ELR (cell line): ENCODE measurements around the gene CNPY4.

Experiments used
- DNase-seq: peaks from one replicate; pipeline ENCODE4 v3.0.0-alpha.2; 2015; ENCODE audit warnings: low read depth

The CNPY4 gene

DNA sequence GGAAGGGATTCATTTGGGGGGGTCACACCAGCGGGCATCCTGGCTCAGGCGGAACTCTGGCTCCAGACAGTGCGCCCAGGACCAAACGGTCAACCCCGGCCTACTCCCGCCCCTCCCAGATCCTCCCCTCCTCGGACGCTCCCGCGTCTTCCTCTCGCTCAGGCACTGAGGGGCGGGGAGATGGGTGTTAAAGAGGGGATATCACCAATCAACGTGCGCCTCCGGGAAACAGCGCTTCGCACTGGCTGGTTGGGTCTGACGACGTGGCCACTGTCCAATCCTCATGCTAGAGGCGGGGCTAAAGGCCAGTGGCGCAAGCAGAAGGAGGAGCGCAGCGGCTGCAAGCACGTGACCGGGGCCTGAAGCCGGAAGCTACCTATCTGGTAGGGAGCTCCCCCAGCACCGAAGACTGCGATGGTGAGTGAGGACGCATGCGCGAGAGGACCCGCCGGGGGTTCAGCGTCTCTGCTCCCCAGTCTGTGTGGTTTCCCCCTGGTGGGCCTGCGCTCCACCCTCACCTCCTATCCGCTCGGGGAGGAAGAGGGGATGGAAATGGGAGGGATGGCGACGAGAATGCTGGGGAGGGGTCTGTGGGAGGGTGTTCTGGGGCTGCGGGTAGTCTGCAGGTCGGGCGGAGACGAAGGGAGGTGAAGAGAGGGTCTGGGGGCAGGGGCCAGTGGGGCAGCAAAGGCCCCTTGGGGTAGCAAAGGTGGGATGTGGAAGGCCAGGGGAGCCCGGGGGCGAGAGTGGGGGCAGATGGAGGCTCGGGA, 29.3 kb downstream of the CNPY4 start, which contains the start of gene LAMTOR4:
TSS of gene LAMTOR4 (plus strand) at position 360 of the 770 bp plus-strand sequence. CDS start at position 415, 55 bp downstream.
- peak; percentile 99 for DNase-seq

DNA sequence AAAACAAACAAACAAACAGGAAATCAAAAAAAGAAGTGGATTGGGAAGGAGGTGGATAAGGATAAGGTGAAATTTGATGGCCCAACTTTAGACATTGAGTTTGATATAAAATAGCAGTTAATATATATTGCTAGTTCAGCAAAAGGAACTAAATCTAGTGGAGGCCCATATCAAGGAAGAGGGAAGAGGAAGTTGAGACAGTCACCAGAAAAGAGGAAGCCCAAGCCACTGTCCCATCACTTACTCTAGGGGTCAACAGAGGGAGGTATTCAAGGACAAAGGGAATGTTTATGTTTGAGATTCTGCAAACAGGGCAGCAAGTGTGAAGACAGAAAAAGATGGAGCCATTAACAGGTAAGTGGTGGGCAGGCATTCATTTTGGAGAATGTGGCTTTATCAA, 33.0 kb downstream of the CNPY4 start:
- DNase-seq = no peak

DNA sequence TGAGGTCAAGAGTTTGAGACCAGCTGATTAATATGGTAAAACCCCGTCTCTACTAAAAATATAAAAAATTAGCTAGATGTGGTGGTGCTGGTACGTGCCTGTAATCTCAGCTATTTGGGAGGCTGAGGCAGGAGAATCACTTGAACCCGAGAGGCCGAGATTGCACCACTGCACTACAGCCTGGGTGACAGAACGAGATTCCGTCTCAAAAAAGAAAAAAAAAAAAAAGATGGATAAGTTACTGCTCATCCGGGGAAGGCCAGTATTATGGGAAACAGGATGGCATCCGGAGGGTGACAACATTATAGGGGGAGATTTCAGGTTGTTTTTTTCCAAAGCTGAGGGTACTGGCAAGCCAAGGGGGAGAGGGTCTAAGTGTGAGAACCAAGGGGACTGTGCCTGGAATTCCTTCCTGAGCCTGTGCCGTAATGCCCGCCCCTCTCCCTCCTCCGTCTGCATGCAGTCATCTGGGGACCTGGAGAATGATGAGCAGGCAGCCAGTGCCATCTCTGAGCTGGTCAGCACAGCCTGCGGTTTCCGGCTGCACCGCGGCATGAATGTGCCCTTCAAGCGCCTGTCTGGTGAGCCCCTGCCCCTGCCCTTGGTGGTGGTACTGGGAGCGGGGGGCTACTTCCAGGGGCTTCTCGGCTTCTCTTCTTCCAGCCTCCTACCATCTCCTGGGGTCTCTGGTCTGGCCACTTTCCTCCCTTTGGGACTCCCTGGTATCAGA, 33.7 kb downstream of the CNPY4 start:
- no peak for DNase-seq

DNA sequence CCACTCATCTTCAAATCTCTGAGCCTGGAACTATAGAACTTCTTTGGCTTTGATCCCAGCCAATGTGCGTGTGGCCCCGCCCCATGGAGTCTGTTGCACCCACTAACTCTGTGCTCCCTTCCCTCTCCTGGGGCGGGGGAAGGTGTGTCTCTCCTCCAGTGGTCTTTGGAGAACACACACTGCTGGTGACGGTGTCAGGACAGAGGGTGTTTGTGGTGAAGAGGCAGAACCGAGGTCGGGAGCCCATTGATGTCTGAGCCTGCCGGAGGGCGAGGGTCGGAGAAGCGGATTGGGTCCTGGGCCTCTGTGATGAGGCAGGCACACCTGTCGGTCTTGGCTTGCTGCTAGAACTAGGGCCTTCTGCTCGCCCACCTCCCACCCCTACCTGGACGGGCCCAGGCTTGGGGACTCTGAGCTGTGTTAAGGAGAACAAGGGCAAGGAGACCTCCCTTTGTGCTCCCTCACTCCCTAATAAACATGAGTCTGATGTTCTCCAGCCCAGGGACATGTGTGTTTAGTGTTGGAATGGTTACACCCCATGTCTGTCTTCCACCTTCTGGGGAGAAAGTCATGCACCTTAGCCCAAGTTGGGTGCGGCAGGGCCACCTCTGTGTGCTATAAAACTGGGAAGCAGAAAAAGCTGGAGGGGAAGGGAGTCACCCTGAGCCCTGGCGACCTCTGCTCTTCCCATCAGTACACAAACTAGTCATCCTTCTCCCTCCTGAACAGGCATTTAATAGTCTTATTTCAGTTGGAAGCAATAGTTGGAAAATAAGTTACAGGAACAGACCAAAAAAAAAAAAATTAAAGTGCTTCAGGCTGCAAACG, 34.5 kb downstream of the CNPY4 start:
- no peak for DNase-seq

DNA sequence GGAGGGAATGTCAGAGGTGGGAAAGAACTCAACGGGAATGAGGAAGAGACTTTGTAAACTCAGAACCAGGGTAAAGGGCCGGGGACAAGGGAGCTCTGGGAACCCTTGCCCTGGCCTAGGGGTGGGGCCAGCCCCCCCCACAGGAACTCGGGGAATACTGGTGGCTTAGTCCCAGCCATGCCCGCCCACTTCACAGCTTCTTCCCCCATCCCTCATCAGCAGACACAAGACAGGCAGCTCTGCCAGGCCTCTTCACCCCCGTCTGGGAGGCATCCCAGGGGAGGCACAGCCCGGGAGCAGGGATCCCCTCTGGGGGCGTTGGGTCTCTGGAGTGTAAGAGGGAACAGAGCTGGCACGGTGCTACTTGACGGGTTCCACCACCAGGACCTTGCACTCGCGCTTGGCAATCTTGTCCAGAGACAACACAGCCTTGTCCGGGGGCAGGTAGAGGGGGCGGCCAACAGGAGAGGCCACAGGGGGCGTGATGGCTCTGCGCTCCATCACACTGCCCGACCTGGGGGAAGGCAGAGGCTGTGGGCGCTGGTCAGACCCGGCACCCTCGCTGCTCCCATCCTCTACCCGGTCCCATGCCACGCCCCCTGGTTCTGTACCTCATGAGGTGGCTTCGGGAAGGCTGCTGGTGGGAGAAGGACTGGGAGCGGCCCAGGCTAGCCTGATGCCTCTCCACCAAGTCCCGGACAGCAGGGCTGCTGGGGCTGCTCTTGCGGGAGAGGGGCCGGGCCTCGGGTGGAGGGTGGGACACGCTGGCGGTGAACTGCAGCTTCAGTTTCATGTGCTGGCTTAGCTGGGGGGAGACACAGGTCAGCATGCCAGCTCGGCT, 35.4 kb downstream of the CNPY4 start:
- no peak for DNase-seq

DNA sequence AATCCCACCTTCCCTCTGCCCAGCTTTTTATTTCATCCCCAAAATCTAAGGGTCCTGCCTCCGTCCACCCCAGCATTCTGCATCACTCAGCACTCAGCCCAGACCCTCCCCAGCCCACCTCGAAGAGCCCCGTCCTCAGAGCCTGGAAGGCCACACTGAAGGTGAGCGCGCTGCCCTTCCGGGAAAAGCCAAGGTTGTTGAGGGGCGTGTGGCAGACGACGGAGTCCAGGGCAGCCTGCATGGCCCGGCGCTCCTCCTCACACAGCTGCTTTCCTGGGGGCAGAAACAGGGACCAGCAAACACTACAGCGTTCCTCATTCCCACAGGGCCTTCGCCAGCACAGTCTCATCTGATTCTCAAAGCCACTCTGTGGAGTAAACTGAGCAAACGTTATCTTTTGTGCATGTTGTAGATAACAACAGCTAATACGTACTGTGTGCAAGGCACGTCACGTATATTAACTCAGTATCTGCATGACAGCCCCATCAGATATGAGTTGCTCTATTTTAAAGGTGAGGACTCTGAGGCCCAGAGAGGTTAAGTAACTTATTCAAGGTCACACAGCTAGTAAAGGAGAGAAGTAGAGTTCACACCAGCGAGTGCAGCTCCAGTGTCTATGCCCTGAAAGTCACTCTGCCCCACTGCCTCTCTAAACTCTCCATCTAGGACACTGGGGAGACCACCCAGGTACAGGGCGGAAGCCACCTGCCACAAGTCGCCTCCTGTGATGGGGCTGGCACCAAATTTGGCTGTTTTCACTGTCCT, 36.3 kb downstream of the CNPY4 start:
- DNase-seq = no peak

DNA sequence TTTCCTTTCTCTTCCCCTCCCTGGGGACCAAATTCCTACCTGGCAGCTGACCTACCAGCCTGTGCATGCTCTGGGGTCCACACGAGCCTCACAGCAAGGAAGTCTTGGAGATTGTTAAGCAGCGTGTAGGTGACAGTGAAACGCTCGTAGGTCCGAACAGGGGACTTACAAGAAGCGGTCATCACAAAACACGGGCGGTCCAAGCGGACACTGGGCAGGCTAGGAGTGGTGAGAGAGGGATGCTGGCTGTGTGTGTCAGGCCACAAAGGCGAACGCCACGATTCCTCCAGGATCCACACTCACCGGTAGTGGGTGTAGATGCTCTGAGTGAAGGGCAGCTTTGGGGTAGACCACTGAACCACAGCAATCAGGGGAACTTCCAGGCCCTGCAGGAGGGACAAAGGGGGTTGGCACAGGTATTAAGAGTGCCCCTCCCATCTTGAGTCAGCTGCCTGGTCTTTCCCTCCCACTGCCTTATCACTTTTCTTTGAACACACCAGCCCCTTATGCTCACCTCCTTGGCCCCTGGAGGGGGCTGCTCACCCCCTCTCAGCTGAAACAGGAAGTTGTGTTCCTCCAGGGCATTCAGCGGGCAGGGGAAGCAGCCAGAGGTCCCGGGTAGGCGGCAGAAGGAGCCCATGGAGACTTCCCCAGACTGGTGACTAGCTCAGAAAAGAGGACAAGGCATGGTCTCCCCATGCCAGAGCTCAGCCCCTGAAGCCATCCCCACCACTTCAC, 37.1 kb downstream of the CNPY4 start:
- no peak for DNase-seq

DNA sequence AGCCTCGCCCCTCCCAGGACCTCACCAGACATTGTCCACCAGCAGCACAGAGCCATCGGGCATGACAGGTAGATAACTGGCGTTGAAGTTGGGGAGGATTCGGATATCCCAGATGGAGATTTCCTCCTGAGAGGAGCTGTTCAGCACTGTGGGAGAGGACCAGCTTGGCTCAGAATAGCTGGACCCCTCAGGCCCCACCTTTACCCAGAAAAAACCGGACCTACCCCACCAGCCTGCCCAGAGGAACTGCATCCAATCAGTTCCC, 37.6 kb downstream of the CNPY4 start:
- DNase-seq = no peak

DNA sequence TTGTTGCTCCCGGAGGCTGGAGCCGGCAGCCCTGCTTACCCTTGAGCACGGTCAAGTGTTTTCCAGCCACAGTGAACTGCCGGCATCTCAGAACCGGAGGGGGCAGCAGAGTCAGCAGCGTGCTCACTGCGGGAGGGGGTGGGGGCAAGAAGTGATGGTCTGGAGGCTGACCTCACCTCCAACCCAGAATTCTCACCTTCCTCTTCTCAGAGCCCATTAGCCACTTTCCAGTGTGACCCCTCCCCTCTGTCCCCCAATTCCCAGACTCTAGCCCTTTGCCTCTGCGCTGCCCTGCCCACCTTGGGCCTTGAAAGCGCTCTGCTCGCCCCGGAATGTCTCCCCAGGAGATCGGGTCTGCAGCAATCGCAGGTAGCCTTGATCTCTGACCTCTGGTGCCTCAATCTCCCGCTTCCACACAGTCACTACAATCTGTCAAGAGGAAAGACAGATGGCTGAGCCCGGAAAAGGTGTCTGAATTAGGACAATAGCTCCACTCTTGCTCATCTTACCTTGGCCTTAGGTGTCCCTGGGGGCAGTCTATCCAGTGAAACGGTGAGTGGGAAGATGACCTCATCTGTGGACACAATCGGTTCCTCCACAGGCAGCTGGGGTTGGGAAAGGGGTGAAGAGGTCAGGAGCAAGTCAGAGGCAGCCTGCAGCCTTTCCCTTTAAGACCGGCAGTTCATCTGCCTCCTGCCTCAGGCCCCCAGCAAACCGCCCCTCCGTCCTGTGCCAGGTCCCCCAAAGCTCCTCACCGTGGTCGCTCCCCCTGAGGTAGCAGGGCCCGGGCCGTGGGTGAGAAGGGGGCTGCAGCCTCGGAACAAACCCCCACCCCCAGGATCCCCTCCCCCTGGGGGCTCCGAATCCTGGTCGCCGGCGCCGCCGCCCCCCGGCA, 38.1 kb downstream of the CNPY4 start:
- peak; percentile 82 for DNase-seq

DNA sequence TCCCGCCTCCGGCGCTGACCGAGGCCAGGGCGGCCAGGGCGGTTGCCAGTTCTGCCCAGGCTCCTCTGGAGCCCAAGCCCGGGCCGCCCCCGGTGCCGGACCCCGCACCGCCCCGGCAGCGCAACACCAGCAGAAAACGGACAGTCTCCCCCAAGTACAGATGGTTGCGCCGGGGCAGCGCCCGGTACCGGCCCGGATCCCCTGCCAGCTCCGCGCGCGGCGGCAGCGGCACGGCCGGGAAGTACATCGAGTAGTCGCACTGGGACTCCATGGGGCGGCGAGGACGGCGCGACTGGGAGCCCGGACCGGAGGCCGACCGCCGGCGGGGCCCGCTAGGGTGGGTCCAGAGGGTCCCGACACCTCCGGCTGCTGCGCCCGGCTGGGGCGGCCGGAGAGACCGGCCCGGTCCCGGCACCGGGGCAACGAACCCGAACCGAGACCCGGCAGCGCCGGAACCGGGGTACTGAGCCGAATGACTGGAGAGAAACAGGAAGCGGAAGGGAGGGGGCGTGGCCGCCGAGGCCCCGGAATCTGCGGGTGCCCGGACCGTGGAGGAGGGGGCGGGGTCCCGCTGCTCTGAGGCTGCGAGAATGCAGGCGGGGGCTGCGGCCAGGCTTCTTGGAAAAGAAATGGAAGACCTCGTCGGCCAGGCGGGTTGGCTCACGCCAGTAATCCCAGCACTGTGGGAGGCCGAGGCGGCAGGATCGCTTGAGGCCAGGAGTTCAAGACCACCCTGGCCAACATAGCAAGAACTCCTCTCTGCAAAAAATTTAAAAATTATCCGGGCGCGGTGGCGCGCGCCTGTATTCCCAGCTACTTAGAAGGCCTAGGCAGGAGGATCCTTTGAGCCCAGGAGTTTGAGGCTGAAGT, 39.0 kb downstream of the CNPY4 start, which contains the start of gene TRAPPC14:
TSS of gene TRAPPC14 (minus strand) at position 495 of the 870 bp plus-strand sequence. CDS start at position 271, 224 bp downstream.
- DNase-seq = peak; percentile 83

DNA sequence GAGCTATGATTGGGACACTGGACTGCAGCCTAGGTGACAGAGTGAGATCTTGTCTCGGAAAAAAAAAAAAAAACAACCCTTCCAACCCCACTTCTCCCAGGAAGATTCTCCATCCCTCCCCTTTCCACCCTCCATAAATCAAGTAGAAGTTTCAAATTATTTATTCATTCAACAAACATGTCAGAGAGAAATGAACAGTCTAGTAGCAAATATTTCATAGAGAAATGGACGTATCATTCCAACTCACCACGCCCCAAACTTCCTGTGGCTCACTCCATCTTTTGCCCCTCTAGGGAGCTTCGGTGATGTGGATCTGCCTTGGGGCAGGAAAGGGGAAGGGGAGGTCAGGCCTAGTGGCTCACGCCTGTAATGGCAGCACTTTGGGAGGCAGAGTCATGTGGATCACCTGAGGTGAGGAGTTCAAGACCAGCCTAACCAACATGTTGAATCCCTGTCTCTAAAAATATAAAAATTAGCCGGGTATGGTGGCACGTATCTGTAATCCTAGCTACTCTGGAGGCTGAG, 39.7 kb downstream of the CNPY4 start:
- peak; percentile 45 for DNase-seq

DNA sequence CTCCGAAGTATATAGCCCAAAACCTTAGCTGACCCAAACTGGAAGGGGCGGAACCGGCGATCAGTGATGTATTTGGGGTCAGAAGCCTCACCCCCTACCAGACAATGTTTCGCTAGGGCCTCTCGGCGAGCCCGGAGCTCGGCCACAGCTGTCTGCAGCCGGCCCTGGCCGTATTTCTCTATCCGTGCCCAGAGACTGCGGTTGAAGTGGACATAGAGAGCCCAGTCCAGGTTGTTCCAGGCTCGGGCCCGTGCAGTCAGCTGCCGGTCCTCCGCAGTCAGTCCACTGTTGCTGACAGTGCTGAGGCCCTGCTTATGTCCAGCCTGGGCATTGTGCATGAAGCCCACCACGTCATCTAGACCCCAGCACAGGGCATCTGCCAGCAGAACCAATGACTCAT, 40.6 kb downstream of the CNPY4 start:
- DNase-seq = no peak

DNA sequence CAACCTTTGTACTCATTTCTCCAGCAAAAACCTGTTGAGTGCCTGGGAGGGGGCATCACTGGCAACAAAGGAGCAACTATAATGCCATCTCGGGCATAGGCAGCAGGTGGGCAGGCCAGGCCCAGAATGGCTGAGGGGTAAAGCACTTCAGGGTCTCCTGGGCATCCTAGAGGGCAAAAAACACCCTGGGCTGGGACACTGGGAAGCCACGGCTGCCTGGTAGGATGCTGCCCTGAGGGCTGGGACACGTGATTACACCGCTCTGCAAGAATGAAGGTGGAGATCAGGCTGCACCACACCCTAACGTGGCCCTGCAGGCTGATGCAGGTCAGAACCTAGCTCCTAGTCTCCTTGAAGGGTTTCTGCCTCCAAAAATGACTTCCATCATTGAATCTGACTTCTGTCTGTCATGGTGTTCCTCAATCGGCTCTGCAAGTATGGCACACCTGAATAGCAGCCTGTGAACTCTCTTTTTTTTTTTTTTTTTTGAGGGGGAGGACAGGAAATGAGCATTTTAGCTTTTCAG, 43.6 kb downstream of the CNPY4 start:
- peak; percentile 46 for DNase-seq

DNA sequence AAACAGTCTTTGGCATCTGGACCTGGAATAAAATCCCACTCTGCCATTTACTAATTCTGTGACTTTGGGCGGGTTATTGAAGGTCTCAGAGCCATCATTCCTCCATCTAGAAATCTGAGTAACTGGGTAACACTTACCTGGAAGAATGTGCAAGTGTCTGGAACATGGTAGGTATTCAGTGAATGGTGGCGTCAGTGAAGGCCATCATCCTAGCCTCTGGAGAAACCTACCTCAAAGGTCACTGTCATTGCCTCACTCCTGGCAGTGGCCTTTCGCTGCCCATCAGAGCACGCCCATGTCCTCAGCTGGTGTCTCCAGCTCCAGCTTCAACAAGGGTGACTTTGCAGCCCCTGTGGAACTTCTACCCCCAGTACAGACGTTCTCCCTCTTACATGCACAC, 44.4 kb downstream of the CNPY4 start:
- no peak for DNase-seq

DNA sequence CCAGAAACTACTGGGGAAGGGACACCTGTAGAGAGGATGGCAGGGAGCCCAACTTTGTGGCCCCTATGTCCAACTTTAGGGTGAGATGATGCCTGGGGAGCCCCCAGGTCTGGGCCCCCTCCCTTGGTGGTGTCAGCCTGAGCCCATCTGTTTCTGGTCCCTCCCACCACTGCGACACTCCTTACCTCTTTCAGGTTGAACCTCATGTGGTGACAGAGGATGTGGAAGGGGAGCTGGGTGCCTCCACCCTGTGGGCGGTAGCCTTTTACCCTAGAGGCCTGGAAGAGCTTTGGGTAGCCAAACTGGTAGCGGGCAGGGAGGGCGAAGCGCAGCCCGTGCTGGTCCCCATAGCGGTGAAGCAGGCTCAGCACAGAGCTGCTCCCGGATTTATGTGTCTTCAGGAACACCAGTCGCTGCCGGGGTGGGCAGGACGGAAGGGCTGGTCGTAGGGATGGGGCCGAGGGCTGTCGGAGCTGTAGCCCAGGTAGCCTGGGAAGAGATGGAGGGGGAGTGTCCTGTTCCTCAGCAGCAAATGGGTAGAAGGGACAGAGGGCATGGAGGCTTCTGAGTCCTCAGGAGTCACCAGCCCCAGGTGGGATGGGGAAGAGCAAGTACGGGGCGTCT, 47.0 kb downstream of the CNPY4 start:
- DNase-seq = no peak

DNA sequence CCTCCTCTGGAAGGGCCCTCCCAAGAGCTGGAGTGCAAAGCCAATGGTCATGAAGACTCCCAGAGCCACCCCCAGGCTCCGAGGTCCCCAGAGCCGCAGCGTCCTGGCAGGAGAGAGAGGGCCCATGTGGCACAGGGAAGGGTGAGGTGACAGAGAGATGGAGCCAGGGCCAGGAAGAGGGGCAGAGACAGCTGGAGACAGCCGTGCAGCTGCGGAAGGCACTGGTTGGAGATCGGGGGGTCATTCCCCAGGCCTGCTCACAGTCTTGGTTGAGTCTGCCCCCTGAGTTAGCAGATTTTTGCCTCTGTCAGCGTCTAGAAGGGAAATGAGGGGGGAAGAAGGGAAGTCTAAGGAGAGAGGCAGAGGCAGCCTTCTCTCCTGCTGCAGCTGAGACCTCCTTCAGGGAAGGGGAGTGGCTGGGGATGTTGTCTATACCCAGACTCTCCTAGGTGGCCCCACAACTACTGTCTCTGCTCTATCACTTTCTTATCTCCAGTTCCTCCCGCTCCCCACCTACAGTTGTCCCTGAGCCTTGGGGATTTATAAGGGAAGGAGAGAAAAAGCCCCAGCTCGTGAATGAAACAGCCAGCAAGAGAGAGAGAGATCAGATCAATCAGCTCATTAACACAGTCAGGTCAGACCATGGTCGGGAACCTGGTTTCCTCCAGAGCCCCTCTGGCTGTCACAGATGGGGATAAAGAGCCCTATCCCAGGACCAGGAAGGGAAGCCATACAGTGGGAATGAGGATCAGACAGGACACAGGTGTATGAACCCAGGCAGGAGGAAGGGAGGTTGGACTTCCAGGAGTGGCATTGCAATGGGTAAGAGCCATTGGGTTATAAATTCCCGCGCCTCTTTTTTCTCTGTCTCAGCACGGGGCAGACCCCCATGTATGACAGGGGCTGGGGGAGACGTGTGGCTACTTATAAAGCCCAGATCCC, 47.8 kb downstream of the CNPY4 start:
- DNase-seq = no peak
